GM12892 (cell line): Measurements from ENCODE around the gene CACNA1B.

Source experiments
- DNase-seq: peaks from one replicate; pipeline ENCODE4 v3.0.0; 2011; ENCODE audit not compliant: insufficient read length
- FAIRE-seq: peaks from 2 replicates; lab custom pipeline; 2011; peaks lifted over from hg19 to GRCh38; lab: Jason Lieb, UNC
- POLR2A ChIP-seq: IDR thresholded peaks from 2 replicates; pipeline ENCODE4 v1.6.1; 2011; ENCODE audit warnings: low read depth, low read length, control low read depth
- POLR2AphosphoS5 ChIP-seq: IDR thresholded peaks from 2 replicates; pipeline ENCODE4 v1.6.1; 2011; ENCODE audit warnings: low read depth, low read length, control low read depth
- TAF1 ChIP-seq: IDR thresholded peaks from 2 replicates; pipeline ENCODE4 v1.6.1; 2011; ENCODE audit warnings: low read depth, mild to moderate bottlenecking, control low read depth, low read length, borderline replicate concordance

Gene CACNA1B

GRCh38 chr9:137917795-137918194 is 40.2 kb downstream of the CACNA1B start:
- TF ChIP-seq TAF1 (no peak), POLR2A (no peak), POLR2AphosphoS5 (no peak)
- no peak for FAIRE-seq
- DNase-seq: no peak

- TF ChIP-seq POLR2AphosphoS5 (no peak), POLR2A (no peak), TAF1 (no peak)
- FAIRE-seq (no peak), DNase-seq (no peak)
Measured at GRCh38 chr9:137918331-137919094, 40.9 kb downstream of the CACNA1B start.

GRCh38 chr9:137919095-137919465 is 41.5 kb downstream of the CACNA1B start:
- FAIRE-seq: no peak
- TF ChIP-seq TAF1: no peak
- TF ChIP-seq POLR2AphosphoS5: no peak
- no peak for DNase-seq

GRCh38 chr9:137919649-137920141 is 42.1 kb downstream of the CACNA1B start:
- TF ChIP-seq POLR2A (no peak), TAF1 (no peak)
- no peak for DNase-seq
- no peak for FAIRE-seq

GRCh38 chr9:137920753-137921152 is 43.2 kb downstream of the CACNA1B start:
- DNase-seq (no peak), FAIRE-seq (no peak)
- no peak for TF ChIP-seq TAF1
- TF ChIP-seq POLR2AphosphoS5: no peak
- TF ChIP-seq POLR2A: no peak

GRCh38 chr9:137924169-137924568 is 46.6 kb downstream of the CACNA1B start:
- DNase-seq (no peak), FAIRE-seq (no peak)
- no peak for TF ChIP-seq POLR2AphosphoS5
- TF ChIP-seq TAF1: no peak
- TF ChIP-seq POLR2A: no peak

- DNase-seq: no peak
- TF ChIP-seq POLR2AphosphoS5: no peak
- TF ChIP-seq TAF1: no peak
- TF ChIP-seq POLR2A: no peak
- no peak for FAIRE-seq
Measured at GRCh38 chr9:137924761-137925369, 47.3 kb downstream of the CACNA1B start.

GRCh38 chr9:137943655-137944054 is 66.1 kb downstream of the CACNA1B start:
- DNase-seq (no peak), FAIRE-seq (no peak)
- TF ChIP-seq POLR2AphosphoS5: no peak
- TF ChIP-seq POLR2A: no peak
- no peak for TF ChIP-seq TAF1

- FAIRE-seq (no peak), DNase-seq (no peak)
- TF ChIP-seq POLR2AphosphoS5: no peak
- no peak for TF ChIP-seq TAF1
- no peak for TF ChIP-seq POLR2A
Measured at GRCh38 chr9:137945581-137945980, 68.0 kb downstream of the CACNA1B start.

GRCh38 chr9:137946993-137947392 is 69.4 kb downstream of the CACNA1B start:
- TF ChIP-seq POLR2A (no peak), TAF1 (no peak), POLR2AphosphoS5 (no peak)
- FAIRE-seq (no peak), DNase-seq (no peak)

GRCh38 chr9:137948642-137949041 is 71.1 kb downstream of the CACNA1B start:
- TF ChIP-seq POLR2AphosphoS5: no peak
- TF ChIP-seq TAF1: no peak
- no peak for TF ChIP-seq POLR2A
- no peak for DNase-seq
- no peak for FAIRE-seq

GRCh38 chr9:137949260-137949659 is 71.7 kb downstream of the CACNA1B start:
- peak; percentile 84 for FAIRE-seq
- DNase-seq: no peak

More at GRCh38 chr9:137949260-137949659, 71.7 kb downstream of the CACNA1B start:
- TF ChIP-seq POLR2A: no peak
- no peak for TF ChIP-seq POLR2AphosphoS5
